ENCODE measurements around the gene TEN1. TPM values are rescaled to one million over a fixed set of nuclear protein-coding genes. Genes with fewer than 3 reads are reported as not detected.

Gene TEN1
- total RNA-seq, 2 donors from 2014 or later: 6.5 to 9.2 TPM

DNA sequence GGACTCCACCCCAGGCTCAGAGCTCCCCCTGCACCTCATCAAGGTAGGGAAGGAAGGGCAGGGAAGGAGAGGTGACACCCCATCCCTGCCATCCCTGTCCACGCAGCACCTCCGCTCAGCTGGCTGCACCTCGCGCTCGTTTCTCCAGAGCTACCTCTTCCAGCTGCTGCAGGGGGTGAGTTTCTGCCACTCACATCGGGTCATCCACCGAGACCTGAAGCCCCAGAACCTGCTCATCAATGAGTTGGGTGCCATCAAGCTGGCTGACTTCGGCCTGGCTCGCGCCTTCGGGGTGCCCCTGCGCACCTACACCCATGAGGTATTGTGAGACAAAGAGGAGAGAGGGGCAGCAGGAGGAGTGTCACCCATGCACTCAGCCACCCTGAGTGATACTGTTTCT, 23.1 kb downstream of the TEN1 start:
- peak overlapping the region; percentile 78 to 86 (median 84) for H3K27ac ChIP-seq
- intact Hi-C loops (cut with DNase I): no loop called here
- peaks cover 57% of the 10 kb centered on the region for H3K4me1 ChIP-seq
- ATAC-seq (no peak), DNase-seq (no peak)
- TF ChIP-seq, protein P1, sequence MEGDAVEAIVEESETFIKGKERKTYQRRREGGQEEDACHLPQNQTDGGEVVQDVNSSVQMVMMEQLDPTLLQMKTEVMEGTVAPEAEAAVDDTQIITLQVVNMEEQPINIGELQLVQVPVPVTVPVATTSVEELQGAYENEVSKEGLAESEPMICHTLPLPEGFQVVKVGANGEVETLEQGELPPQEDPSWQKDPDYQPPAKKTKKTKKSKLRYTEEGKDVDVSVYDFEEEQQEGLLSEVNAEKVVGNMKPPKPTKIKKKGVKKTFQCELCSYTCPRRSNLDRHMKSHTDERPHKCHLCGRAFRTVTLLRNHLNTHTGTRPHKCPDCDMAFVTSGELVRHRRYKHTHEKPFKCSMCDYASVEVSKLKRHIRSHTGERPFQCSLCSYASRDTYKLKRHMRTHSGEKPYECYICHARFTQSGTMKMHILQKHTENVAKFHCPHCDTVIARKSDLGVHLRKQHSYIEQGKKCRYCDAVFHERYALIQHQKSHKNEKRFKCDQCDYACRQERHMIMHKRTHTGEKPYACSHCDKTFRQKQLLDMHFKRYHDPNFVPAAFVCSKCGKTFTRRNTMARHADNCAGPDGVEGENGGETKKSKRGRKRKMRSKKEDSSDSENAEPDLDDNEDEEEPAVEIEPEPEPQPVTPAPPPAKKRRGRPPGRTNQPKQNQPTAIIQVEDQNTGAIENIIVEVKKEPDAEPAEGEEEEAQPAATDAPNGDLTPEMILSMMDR (IDR thresholded peaks at IDR 0.05): no peak
- no peak for TF ChIP-seq POLR2A (IDR thresholded peaks at IDR 0.05)
- H3K4me3 ChIP-seq: no peak overlapping the region
- H3K27me3 ChIP-seq: no peaks in the 10 kb centered on the region
- no peaks in the 10 kb centered on the region for H3K36me3 ChIP-seq (replicated peaks in 1 of 2; ENCODE audit: insufficient read depth in 1 of 2, low read depth in 2 of 2)
- WGBS, 2 donors: 94 to 95% methylated on average over 8 to 11 of the region's 12 CpGs
- H3K9me3 ChIP-seq: no peaks in the 10 kb centered on the region

DNA sequence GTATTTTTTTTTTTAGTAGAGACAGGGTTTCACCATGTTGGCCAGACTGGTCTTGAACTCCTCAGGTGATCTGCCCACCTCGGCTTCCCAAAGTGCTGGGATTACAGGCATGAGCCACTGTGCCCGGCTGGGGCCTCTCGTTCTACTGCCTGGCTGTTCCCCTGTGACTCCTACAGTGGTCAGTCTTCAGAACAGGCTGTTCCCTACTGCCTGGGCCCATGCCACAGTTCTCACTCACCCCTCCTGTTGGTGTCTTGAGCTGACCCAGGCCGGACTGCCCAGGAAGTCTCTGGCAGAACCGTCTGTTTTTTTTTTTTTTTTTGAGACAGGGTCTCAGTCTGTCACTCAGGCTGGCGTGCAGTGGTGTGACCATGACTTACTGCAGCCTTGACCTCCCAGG, 24.9 kb downstream of the TEN1 start:
- TF ChIP-seq, protein P1 (IDR thresholded peaks at IDR 0.05): peak in 1 of 7 experiments; percentile 7
- TF ChIP-seq POLR2A (IDR thresholded peaks at IDR 0.05): no peak
- Histone ChIP-seq H3K9me3 (no peaks in the 10 kb centered on the region), H3K4me3 (no peak overlapping the region), H3K36me3 (replicated peaks in 1 of 2; ENCODE audit: insufficient read depth in 1 of 2, low read depth in 2 of 2) (no peaks in the 10 kb centered on the region), H3K27me3 (no peaks in the 10 kb centered on the region), H3K27ac (peak overlapping the region; percentile 78 to 86 (median 84)), H3K4me1 (peaks cover 57% of the 10 kb centered on the region)
- peak; percentile 34 for ATAC-seq
- DNase-seq: peak; percentile 41 to 77 (median 60)
- 71% methylated on average over 6 of the region's 6 CpGs for WGBS, 2 donors
- intact Hi-C loops (cut with DNase I): no loop called here

DNA sequence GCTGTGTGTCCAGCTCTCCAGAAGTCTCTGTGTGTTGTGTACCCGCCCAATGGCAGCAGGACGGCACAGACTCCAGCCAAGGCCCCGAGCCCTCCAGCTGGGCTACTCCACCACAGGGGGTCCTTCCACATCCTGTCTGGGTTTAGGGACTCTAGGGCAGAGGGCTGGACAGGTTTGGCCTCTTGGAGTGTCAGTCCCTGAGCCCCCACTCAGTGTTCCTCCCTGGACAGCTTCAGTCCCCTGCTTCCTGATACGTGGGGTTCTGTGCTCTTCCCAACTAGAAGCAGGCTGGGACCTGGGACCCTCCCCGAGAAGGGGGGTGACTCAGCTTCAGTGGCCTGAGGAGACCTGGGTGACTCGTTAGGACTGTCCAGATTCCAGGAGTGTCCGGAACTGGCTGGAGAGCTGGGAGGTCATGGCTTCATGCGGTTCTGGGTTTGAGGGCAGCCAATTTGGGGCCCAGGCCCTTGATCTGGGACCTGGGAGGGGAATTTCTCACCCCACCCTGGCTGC, 25.8 kb downstream of the TEN1 start:
- Histone ChIP-seq H3K27ac (peak overlapping the region; percentile 13 to 85 (median 52)), H3K4me3 (no peak overlapping the region), H3K4me1 (peaks cover 55% of the 10 kb centered on the region), H3K9me3 (no peaks in the 10 kb centered on the region), H3K36me3 (replicated peaks in 1 of 2; ENCODE audit: insufficient read depth in 1 of 2, low read depth in 2 of 2) (no peaks in the 10 kb centered on the region), H3K27me3 (no peaks in the 10 kb centered on the region)
- 60 to 71% methylated on average over 1 to 8 of the region's 8 CpGs for WGBS, 2 donors
- no peak for DNase-seq
- intact Hi-C loops (cut with DNase I): loop anchor here (5.0 kb wide), 1 partner anchor 98 kb away; no protein-coding TSS in a partner anchor
- TF ChIP-seq, protein P1 (IDR thresholded peaks at IDR 0.05): no peak
- ATAC-seq: no peak

DNA sequence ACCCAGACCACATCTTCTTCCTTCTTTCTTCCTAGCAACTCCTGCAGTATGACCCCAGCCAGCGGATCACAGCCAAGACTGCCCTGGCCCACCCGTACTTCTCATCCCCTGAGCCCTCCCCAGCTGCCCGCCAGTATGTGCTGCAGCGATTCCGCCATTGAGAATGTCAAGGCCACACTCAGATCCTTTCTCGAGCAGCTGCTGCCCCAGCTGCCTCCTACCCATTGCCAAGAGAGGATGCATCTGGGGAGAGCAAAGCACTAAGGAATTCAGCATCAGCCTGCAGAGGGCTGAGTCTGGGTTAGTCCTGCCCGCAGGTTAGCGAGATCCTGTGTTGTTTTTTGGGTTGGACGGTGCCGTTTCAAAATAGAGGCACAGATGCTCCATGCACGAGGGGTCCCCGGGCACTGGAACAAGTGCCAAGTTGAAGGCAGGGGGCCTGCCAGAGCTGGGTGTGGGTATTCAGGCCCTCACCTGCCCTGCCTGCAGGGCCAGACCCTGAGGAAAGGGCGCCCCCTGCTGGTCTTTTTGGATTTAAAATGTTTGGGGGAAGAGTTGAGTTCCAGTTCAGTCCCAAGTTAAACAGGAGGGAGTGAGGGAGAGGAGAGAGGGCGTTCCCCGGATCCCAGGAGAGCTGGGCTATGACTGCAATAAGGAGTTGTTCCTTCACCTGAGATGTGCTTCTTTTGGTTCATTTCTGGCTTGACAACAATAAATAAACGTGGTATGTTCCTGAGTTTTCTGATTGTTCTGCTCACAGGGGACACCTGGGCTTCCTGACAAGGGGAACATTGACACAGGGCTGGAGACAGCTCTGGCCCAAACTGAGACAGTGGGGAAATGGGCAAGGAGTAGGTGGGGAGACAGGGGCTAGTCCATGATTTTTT, 26.5 kb downstream of the TEN1 start:
- TF ChIP-seq POLR2A (IDR thresholded peaks at IDR 0.05): no peak
- TF ChIP-seq, protein P1 (IDR thresholded peaks at IDR 0.05): peak; percentile 68 to 85 (median 80)
- Histone ChIP-seq H3K27me3 (no peaks in the 10 kb centered on the region), H3K9me3 (no peaks in the 10 kb centered on the region), H3K27ac (peak overlapping the region; percentile 13 to 85 (median 52)), H3K4me3 (no peak overlapping the region), H3K4me1 (peaks cover 48% of the 10 kb centered on the region), H3K36me3 (replicated peaks in 1 of 2; ENCODE audit: insufficient read depth in 1 of 2, low read depth in 2 of 2) (no peaks in the 10 kb centered on the region)
- DNase-seq (peak; percentile 79 to 89 (median 85)), ATAC-seq (peak; percentile 62)
- 38 to 45% methylated on average over 12 to 16 of the region's 16 CpGs for WGBS, 2 donors
- intact Hi-C loops (cut with DNase I): loop anchor here (5.0 kb wide), 1 partner anchor 98 kb away; no protein-coding TSS in a partner anchor

Data from body of pancreas (tissue), 4 donors.